OCI-LY7 (cell line): Measurements from ENCODE around the gene SLC22A4.

ENCODE experiments used
- EZH2phosphoT487 ChIP-seq: fragments of 200-600 bp; sonication (generic); IDR thresholded peaks from 2 replicates; pipeline ENCODE4 v1.6.1; 2018; ENCODE audit warnings: low read depth, borderline replicate concordance, mild to moderate bottlenecking, mixed run types, antibody characterized with exemption, low read length, moderate library complexity, mixed read lengths
- TF ChIP-seq, protein P1 (sequence below): fragments of 200-600 bp; sonication (generic); conservative IDR thresholded peaks from 2 replicates; pipeline ENCODE4 v1.5.1; 2014; ENCODE audit warnings: mild to moderate bottlenecking, antibody characterized with exemption, low read length, moderate library complexity, mixed read lengths

DNA sequence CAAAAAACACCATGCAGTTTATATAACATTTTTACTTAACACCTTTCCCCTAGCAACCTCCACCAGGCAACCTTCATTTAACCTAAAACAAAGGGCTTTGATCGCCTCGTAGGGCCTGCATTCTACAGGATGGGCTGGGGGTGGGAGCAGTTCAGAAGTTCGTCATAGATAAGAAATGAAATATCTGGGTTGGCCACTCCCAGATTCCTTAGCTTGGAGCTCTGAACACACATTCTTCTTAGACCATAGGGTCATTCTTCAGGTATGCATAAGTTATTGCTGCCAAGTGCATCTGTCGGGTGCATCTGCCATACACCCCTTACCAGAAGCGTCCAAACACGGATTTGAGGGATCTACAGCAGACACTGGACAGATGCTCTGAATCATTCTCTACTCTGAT, 71.0 kb downstream of the SLC22A4 start:
- TF ChIP-seq, protein P1, sequence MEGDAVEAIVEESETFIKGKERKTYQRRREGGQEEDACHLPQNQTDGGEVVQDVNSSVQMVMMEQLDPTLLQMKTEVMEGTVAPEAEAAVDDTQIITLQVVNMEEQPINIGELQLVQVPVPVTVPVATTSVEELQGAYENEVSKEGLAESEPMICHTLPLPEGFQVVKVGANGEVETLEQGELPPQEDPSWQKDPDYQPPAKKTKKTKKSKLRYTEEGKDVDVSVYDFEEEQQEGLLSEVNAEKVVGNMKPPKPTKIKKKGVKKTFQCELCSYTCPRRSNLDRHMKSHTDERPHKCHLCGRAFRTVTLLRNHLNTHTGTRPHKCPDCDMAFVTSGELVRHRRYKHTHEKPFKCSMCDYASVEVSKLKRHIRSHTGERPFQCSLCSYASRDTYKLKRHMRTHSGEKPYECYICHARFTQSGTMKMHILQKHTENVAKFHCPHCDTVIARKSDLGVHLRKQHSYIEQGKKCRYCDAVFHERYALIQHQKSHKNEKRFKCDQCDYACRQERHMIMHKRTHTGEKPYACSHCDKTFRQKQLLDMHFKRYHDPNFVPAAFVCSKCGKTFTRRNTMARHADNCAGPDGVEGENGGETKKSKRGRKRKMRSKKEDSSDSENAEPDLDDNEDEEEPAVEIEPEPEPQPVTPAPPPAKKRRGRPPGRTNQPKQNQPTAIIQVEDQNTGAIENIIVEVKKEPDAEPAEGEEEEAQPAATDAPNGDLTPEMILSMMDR = no peak
- no peak for TF ChIP-seq EZH2phosphoT487
